IMR-90 (cell line): ENCODE results near the gene GDPD5. TPM values are rescaled to one million over a fixed set of nuclear protein-coding genes. Genes with fewer than 3 reads are reported as not detected.

Source experiments
- ATAC-seq: fragments of 200-7000 bp; cut with Tn5 transposase; 2 replicates; pipeline ENCODE4 v1.9.1; 2020; ENCODE audit warnings: low read depth, mild to moderate bottlenecking, moderate library complexity
- BruUV-seq: library from RNA; stranded (reverse); fragments of 400-500 nt; replicated peaks from 2 replicates; lab custom pipeline; 2021; lab: Mats Ljungman, UMichigan
- CTCF ChIA-PET: fragments of 300-600 bp; formaldehyde crosslinking; extraction: SDS; loops from one replicate; lab custom pipeline; 2021; ENCODE audit warnings: antibody characterized with exemption; lab: Yijun Ruan, JAX
- POLR2A ChIA-PET: fragments of 300-600 bp; sonication (Branson Sonifier 250); formaldehyde crosslinking; loops from one replicate; lab custom pipeline; 2022; ENCODE audit warnings: antibody characterized with exemption; ENCODE audit not compliant: unreplicated experiment; lab: Charles Lee
- DNase-seq: peaks from one replicate; pipeline ENCODE4 v3.0.0; 2013
- H2AFZ ChIP-seq: replicated peaks from 2 replicates; pipeline ENCODE3; 2013; ENCODE audit warnings: low read length, mild to moderate bottlenecking; ENCODE audit not compliant: poor library complexity
- H2AK5ac ChIP-seq: 2 replicates; pipeline ENCODE4 v1.6.1; 2013; ENCODE audit warnings: low read depth, low read length, inconsistent platforms
- H2AK9ac ChIP-seq: replicated peaks from 2 replicates; pipeline ENCODE3; 2013; ENCODE audit warnings: mild to moderate bottlenecking, low read depth, low read length, moderate library complexity; ENCODE audit not compliant: poor library complexity
- H2BK120ac ChIP-seq: 2 replicates; pipeline ENCODE4 v1.6.1; 2013; ENCODE audit warnings: low read depth, low read length, inconsistent platforms
- H2BK15ac ChIP-seq: 3 replicates; pipeline ENCODE4 v1.6.1; 2013; ENCODE audit warnings: low read depth, low read length, inconsistent platforms
- H2BK20ac ChIP-seq: 2 replicates; pipeline ENCODE4 v1.6.1; 2013; ENCODE audit warnings: low read depth, mild to moderate bottlenecking, inconsistent platforms, low read length, moderate library complexity
- H2BK5ac ChIP-seq: 2 replicates; pipeline ENCODE4 v1.6.1; 2013; ENCODE audit warnings: mild to moderate bottlenecking, low read depth, low read length, inconsistent platforms; ENCODE audit not compliant: poor library complexity, severe bottlenecking
- H3K14ac ChIP-seq: replicated peaks from 2 replicates; pipeline ENCODE4 v1.6.1; 2013; ENCODE audit warnings: low read depth, low read length, inconsistent platforms
- H3K18ac ChIP-seq: 2 replicates; pipeline ENCODE4 v1.6.1; 2013; ENCODE audit warnings: low read depth, low read length, control low read depth
- H3K23ac ChIP-seq: 2 replicates; pipeline ENCODE4 v1.6.1; 2013; ENCODE audit warnings: low read depth, low read length, inconsistent platforms
- H3K27ac ChIP-seq: 2 replicates; pipeline ENCODE4 v1.5.1; 2013; ENCODE audit warnings: mild to moderate bottlenecking, control low read depth, low read length; ENCODE audit not compliant: insufficient read depth
- H3K27me3 ChIP-seq: 2 replicates; pipeline ENCODE4 v1.6.1; 2013; ENCODE audit warnings: low read length; ENCODE audit not compliant: control insufficient read depth, insufficient read depth
- H3K36me3 ChIP-seq: 2 replicates; pipeline ENCODE4 v1.6.1; 2013; ENCODE audit warnings: low read length, mixed read lengths; ENCODE audit not compliant: control insufficient read depth, insufficient read depth
- H3K4ac ChIP-seq: 2 replicates; pipeline ENCODE4 v1.6.1; 2013; ENCODE audit warnings: low read depth, low read length, inconsistent platforms
- H3K4me1 ChIP-seq: 2 replicates; pipeline ENCODE4 v1.6.1; 2013; ENCODE audit warnings: low read length, mixed read lengths; ENCODE audit not compliant: control insufficient read depth, insufficient read depth
- H3K4me2 ChIP-seq: 2 replicates; pipeline ENCODE4 v1.6.1; 2013; ENCODE audit warnings: low read depth, mild to moderate bottlenecking, control low read depth, low read length, moderate library complexity
- H3K4me3 ChIP-seq: 2 replicates; pipeline ENCODE4 v1.5.1; 2013; ENCODE audit warnings: low read depth, mild to moderate bottlenecking, control low read depth, low read length, moderate library complexity; ENCODE audit not compliant: insufficient read depth
- H3K56ac ChIP-seq: 2 replicates; pipeline ENCODE4 v1.6.1; 2013; ENCODE audit warnings: low read length, inconsistent platforms; ENCODE audit not compliant: insufficient read depth; ENCODE audit errors: extremely low read depth
- H3K79me1 ChIP-seq, 2 experiments: 2 replicates each; pipeline ENCODE4 v1.6.1; 2013; ENCODE audit warnings: low read length in 2 of 2, inconsistent platforms in 1 of 2, low read depth in 1 of 2
- H3K9ac ChIP-seq: 2 replicates; pipeline ENCODE4 v1.6.1; 2013; ENCODE audit warnings: low read depth, low read length, control low read depth
- H3K9me1 ChIP-seq: 2 replicates; pipeline ENCODE4 v1.6.1; 2013; ENCODE audit warnings: low read length, inconsistent platforms; ENCODE audit not compliant: insufficient read depth
- H3K9me3 ChIP-seq: 2 replicates; pipeline ENCODE4 v1.6.1; 2013; ENCODE audit warnings: low read length; ENCODE audit not compliant: control insufficient read depth, insufficient read depth
- H4K20me1 ChIP-seq: 2 replicates; pipeline ENCODE4 v1.6.1; 2013; ENCODE audit warnings: low read length, inconsistent platforms; ENCODE audit not compliant: insufficient read depth
- H4K5ac ChIP-seq: 2 replicates; pipeline ENCODE4 v1.6.1; 2013; ENCODE audit warnings: mild to moderate bottlenecking, low read depth, low read length, control low read depth
- H4K8ac ChIP-seq, 2 experiments: 2 replicates each; pipeline ENCODE4 v1.6.1; 2013; ENCODE audit warnings: low read depth in 2 of 2, low read length in 2 of 2, control low read depth in 1 of 2, inconsistent platforms in 1 of 2
- H4K91ac ChIP-seq: 2 replicates; pipeline ENCODE4 v1.6.1; 2013; ENCODE audit warnings: low read depth, low read length, inconsistent platforms; ENCODE audit not compliant: insufficient read depth
- CHD1 ChIP-seq: IDR thresholded peaks from 2 replicates; pipeline ENCODE4 v1.6.1; 2012; ENCODE audit warnings: low read depth, low read length, improper control_type of control experiment
- CTCF ChIP-seq: conservative IDR thresholded peaks from 2 replicates; pipeline ENCODE4 v1.5.1; 2012; ENCODE audit warnings: mild to moderate bottlenecking, low read depth, low read length, improper control_type of control experiment
- ELK1 ChIP-seq: fragments of 150-350 bp; IDR thresholded peaks from 2 replicates; pipeline ENCODE4 v1.6.1; 2016; ENCODE audit warnings: low read depth, mild to moderate bottlenecking, low read length, moderate library complexity, borderline replicate concordance
- MAZ ChIP-seq: IDR thresholded peaks from 2 replicates; pipeline ENCODE4 v1.6.1; 2012; ENCODE audit warnings: low read depth, mild to moderate bottlenecking, low read length, improper control_type of control experiment, moderate library complexity, borderline replicate concordance
- MXI1 ChIP-seq: IDR thresholded peaks from 2 replicates; pipeline ENCODE4 v1.6.1; 2012; ENCODE audit warnings: low read depth, mild to moderate bottlenecking, low read length, moderate library complexity, borderline replicate concordance
- RAD21 ChIP-seq: IDR thresholded peaks from 2 replicates; pipeline ENCODE4 v1.6.1; 2012; ENCODE audit warnings: low read length, improper control_type of control experiment
- RCOR1 ChIP-seq: IDR thresholded peaks from 2 replicates; pipeline ENCODE4 v1.6.1; 2012; ENCODE audit warnings: mild to moderate bottlenecking, low read length, improper control_type of control experiment; ENCODE audit not compliant: insufficient replicate concordance
- WGBS, 2 experiments: methylation state at CpG; one replicate each; pipeline versions ENCODE4 v1.1.5 to v1.1.7; 2013; ENCODE audit warnings: missing lambda C conversion rate in 2 of 2; ENCODE audit not compliant: insufficient read length in 1 of 2; ENCODE audit errors: extremely low coverage in 2 of 2; 5-methylcytosine and 5-hydroxymethylcytosine counted together
- dilution Hi-C: fragments of 300-500 bp; cut with HindIII; formaldehyde crosslinking; loops from one replicate; pipeline ENCODE4 v1.14.3; 2018; ENCODE audit warnings: low sequenced_read_pairs; ENCODE audit not compliant: unreplicated experiment
- in situ Hi-C: fragments of 300-500 bp; cut with MboI; formaldehyde crosslinking; loops from 3 replicates; pipeline ENCODE4 v1.14.3; 2019; ENCODE audit warnings: low sequenced_read_pairs, inconsistent platforms, mixed read lengths
- intact Hi-C: fragments of 100-400 bp; cut with micrococcal nuclease; formaldehyde crosslinking; loops from 2 replicates; pipeline ENCODE4 v1.10.0; 2022
- polyA plus RNA-seq, 3 experiments: library from polyadenylated mRNA; depleted of rRNA; stranded (reverse); fragments of >200 nt; gene quantifications; 2 replicates each; pipeline ENCODE4 v1.2.3, GENCODE V29; 2012; ENCODE audit warnings: low replicate concordance in 1 of 3
- total RNA-seq: library from RNA; depleted of rRNA; stranded (reverse); fragments of >200 nt; gene quantifications from 2 replicates; pipeline ENCODE4 v1.2.3, GENCODE V29; 2012

GDPD5 gene
- total and polyA plus RNA-seq, 2 of the 4 experiments (the other 2 are of a cell fraction): 2.0 to 7.9 TPM

GRCh38 chr11:75430714-75431532 lies 94.8 kb downstream of the GDPD5 start:
- Histone ChIP-seq H3K4ac (peak overlapping the region; percentile 43; the same call in 1 of the 2 replicates), H2AK5ac (peak overlapping the region; percentile 72; the same call in 1 of the 2 replicates), H3K36me3 (no peaks in the 10 kb centered on the region), H3K4me2 (peak overlapping the region; percentile 48), H3K9me1 (no peaks in the 10 kb centered on the region), H3K27ac (no peak overlapping the region), H2BK120ac (no peak overlapping the region), H4K8ac (peak overlapping the region; percentile 22 to 86; a peak in 3 of 4 replicates), H2BK5ac (no peak overlapping the region), H3K4me1 (0 out of 2 replicates have a peak, but pooled peaks cover 3% of the 10 kb centered on the region), H3K56ac (no peak overlapping the region), H3K14ac (no peak overlapping the region), H3K4me3 (peak overlapping the region; percentile 40; the same call in 1 of the 2 replicates), H2AFZ (peak overlapping the region; percentile 91), H3K18ac (no peak overlapping the region), H4K5ac (0 out of 2 replicates have a peak overlapping the region, but pooled peaks have one; percentile 7), H2BK15ac (no peak overlapping the region), H3K79me1 (no peaks in the 10 kb centered on the region), H3K23ac (peak overlapping the region; percentile 85), H2AK9ac (no peak overlapping the region), H4K91ac (no peak overlapping the region), H3K9ac (peak overlapping the region; percentile 20; the same call in 1 of the 2 replicates), H3K9me3 (peaks cover 6% of the 10 kb centered on the region), H3K27me3 (peaks cover 36% of the 10 kb centered on the region), H2BK20ac (no peak overlapping the region; the same call in 1 of the 2 replicates), H4K20me1 (0 out of 2 replicates have a peak, but pooled peaks cover 3% of the 10 kb centered on the region)
- TF ChIP-seq RCOR1: no peak
- no peak for TF ChIP-seq ELK1
- TF ChIP-seq CHD1: no peak
- TF ChIP-seq RAD21: no peak
- TF ChIP-seq MAZ: no peak
- no peak for TF ChIP-seq MXI1
- TF ChIP-seq CTCF: no peak
- ATAC-seq: no peak
- no TSS peak for BruUV-seq
- in situ Hi-C loops: no loop called here
- dilution Hi-C loops: no loop called here
- intact Hi-C loops: no loop called here
- ChIA-PET POLR2A (no interaction called here), CTCF (interaction anchor here (1.1 kb wide), 1 partner anchor 30 kb away, joined by 3 read pairs; no protein-coding TSS in a partner anchor)
- DNase-seq: no peak
- 48% methylated on average over 9 of the region's 32 CpGs; no CpG with 5 or more reads in 1 of the 2 experiments for WGBS, 2 experiments
